A549 (cell line): Measurements from ENCODE around the gene NPY4R2. TPM values are rescaled to one million over a fixed set of nuclear protein-coding genes. Genes with fewer than 3 reads are reported as not detected.
"Not testable (repeated sequence)": the region's sequence is repeated elsewhere in the genome, so short reads cannot be mapped to it uniquely, and the experiment has no call there.

ENCODE experiments used
- ATAC-seq, 2 experiments: fragments of 200-7000 bp in 1 of 2; fragments of >200 bp in 1 of 2; cut with Nextera tagmentation in 1 of 2; cut with Tn5 transposase in 1 of 2; 3 replicates each; pipeline versions ENCODE4 v1.8.0 to v1.9.1; 2018 to 2020; ENCODE audit warnings: mild to moderate bottlenecking in 1 of 2, moderate library complexity in 1 of 2
- CTCF ChIA-PET: fragments of 300-600 bp; sonication (Branson Sonifier 250); formaldehyde crosslinking; extraction: SDS; loops from one replicate; lab custom pipeline; 2021; ENCODE audit warnings: antibody characterized with exemption, inconsistent platforms; lab: Yijun Ruan, JAX
- POLR2A ChIA-PET: fragments of 350-600 bp; formaldehyde crosslinking; extraction: SDS; loops from one replicate; lab custom pipeline; 2021; ENCODE audit warnings: antibody characterized with exemption, inconsistent platforms; lab: Yijun Ruan, JAX
- DNase-seq, 2 experiments: peaks; one replicate each; pipeline versions ENCODE4 v3.0.0 to v3.0.0-alpha.2; 2011 to 2016; ENCODE audit warnings: low read depth in 1 of 2, low spot score in 1 of 2
- FAIRE-seq: peaks from 2 replicates; lab custom pipeline; 2011; peaks lifted over from hg19 to GRCh38; lab: Jason Lieb, UNC
- H3K27ac ChIP-seq, 2 experiments: fragments of >200 bp; sonication (Bioruptor Twin); formaldehyde crosslinking; 3 replicates each; pipeline ENCODE4 v1.5.1; 2016 to 2017
- H3K4me1 ChIP-seq: fragments of >200 bp; sonication (Bioruptor Twin); formaldehyde crosslinking; 3 replicates; pipeline ENCODE4 v1.6.1; 2016
- H3K4me2 ChIP-seq: fragments of >200 bp; sonication (Bioruptor Twin); formaldehyde crosslinking; 3 replicates; pipeline ENCODE4 v1.6.1; 2016
- H3K4me3 ChIP-seq: fragments of >200 bp; sonication (Bioruptor Twin); formaldehyde crosslinking; 3 replicates; pipeline ENCODE4 v1.5.1; 2016
- H3K9me3 ChIP-seq: fragments of >200 bp; sonication (Bioruptor Twin); formaldehyde crosslinking; 3 replicates; pipeline ENCODE4 v1.6.1; 2016
- FOSB ChIP-seq: fragments of 250-450 bp; sonication (Bioruptor Pico); IDR thresholded peaks from 2 replicates; pipeline ENCODE4 v1.5.0; 2020; ENCODE audit warnings: mild to moderate bottlenecking, moderate library complexity
- RAD21 ChIP-seq, 2 experiments: fragments of >200 bp in 1 of 2; sonication (Bioruptor Twin) in 1 of 2; formaldehyde crosslinking in 1 of 2; IDR thresholded peaks in 1 of 2; conservative IDR thresholded peaks in 1 of 2; 2 replicates in 1 of 2; 3 replicates in 1 of 2; pipeline ENCODE4 v1.6.1; 2012 to 2018; ENCODE audit warnings: inconsistent platforms in 1 of 2
- SMC3 ChIP-seq: fragments of >200 bp; sonication (Bioruptor Twin); formaldehyde crosslinking; IDR thresholded peaks from 3 replicates; pipeline ENCODE4 v1.6.1; 2018; ENCODE audit warnings: inconsistent platforms
- WGBS: methylation state at CpG from one replicate; pipeline ENCODE4 v1.1.6; 2017; ENCODE audit errors: missing lambda C conversion rate; 5-methylcytosine and 5-hydroxymethylcytosine counted together
- polyA plus RNA-seq, 4 experiments: library from polyadenylated mRNA; depleted of rRNA in 3 of 4; stranded (reverse); fragments of >200 nt; fragmentation: RNase III in 1 of 4; extraction: RNeasy Plus Mini Kit Qiagen cat#74134 plus additional on column Dnase treatment in 1 of 4; gene quantifications; 2 replicates in 3 of 4; 3 replicates in 1 of 4; pipeline ENCODE4 v1.2.3, GENCODE V29; 2011 to 2017
- TF ChIP-seq, protein P1 (sequence below): fragments of >200 bp; sonication (Bioruptor Twin); formaldehyde crosslinking; IDR thresholded peaks from 3 replicates; pipeline ENCODE4 v1.5.1; 2016

The NPY4R2 gene
- polyA plus RNA-seq, 2 of the 4 experiments (the other 2 are of a cell fraction), result 30.0 to 33.1 TPM

DNA sequence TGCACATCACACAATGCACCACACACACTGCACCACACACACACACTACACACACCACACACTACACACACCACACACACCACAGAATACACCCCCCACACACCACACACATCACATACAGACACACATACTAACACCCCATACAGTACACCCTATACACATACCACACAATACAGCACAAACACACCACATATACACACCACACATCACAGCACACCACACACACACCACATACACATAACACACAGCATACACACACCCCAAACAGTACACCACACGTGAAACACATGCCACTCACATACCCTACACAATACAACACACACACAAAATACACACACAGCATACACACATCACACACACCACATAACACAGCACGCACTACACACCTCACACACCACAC is 23.9 kb upstream of the NPY4R2 start:
- WGBS, result 90% methylated on average over 2 of the region's 2 CpGs
- DNase-seq, CTCF ChIA-PET, H3K4me1 ChIP-seq, POLR2A ChIA-PET, FAIRE-seq, H3K27ac ChIP-seq: not testable (repeated sequence)
- peak; percentile 44; the same call in 1 of the 2 replicates for TF ChIP-seq FOSB (CRISPR knock-in tag)
- TF ChIP-seq, all 56 proteins: peak for 1; not testable (repeated sequence) for 55
- not testable (repeated sequence) for H3K9me3 ChIP-seq, H3K4me2 ChIP-seq, H3K4me3 ChIP-seq, ATAC-seq

- ATAC-seq, CTCF ChIA-PET: not testable (repeated sequence)
Measured at GRCh38 chr10:47897813-47898212, 20.6 kb upstream of the NPY4R2 start.

DNA sequence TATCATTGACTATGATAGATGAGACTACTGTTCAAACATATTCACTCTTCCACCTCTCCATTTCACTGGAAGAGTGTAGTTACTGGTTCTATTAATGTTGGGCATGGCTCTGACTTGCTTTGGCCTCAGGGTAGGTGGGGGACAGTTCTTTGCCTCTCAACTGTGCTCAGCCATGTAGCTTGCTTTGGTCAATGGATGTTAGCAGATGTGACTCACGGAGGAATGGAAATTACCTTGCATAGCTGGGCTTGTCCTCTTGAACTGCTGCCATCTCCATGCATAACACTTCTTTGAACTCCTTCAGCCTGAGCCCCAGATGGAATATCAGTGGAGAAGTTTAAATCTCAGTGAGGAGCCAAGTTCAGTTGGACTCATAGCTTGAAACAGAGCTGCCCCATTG is 9.1 kb upstream of the NPY4R2 start:
- FAIRE-seq, H3K9me3 ChIP-seq, H3K4me2 ChIP-seq, POLR2A ChIA-PET, CTCF ChIA-PET, DNase-seq, H3K4me3 ChIP-seq, H3K4me1 ChIP-seq: not testable (repeated sequence)
- WGBS, result no CpG with 5 or more reads among the region's 1 CpG
- ATAC-seq, result peak; percentile 83 to 89
- peak overlapping the region; percentile 57 to 67; a peak in 2 of 6 replicates for H3K27ac ChIP-seq

More at GRCh38 chr10:47897813-47898212, 20.6 kb upstream of the NPY4R2 start:
- H3K27ac ChIP-seq, H3K4me3 ChIP-seq, H3K4me2 ChIP-seq, H3K9me3 ChIP-seq, H3K4me1 ChIP-seq, FAIRE-seq, POLR2A ChIA-PET, DNase-seq: not testable (repeated sequence)
- WGBS, result no CpG with 5 or more reads among the region's 2 CpGs

DNA sequence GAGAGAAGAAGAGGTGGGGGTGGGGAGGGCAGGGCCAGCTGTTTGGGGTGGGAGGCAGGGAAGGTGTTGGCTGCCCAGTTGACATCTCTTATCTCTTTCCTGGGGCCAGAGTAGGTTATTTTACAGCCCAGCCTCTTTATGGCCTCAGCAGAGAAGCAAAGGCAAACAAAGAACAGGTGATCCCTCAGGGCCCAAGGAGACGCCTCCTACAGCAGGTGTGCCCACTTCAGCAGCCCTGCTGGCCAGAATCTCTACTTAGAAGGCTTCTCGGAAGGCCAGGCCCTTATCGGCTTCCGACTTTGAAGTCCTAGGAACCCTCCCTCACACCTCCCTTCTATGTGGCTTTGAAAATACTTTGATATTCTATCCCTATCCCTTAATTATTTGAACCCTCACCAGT is 8.0 kb upstream of the NPY4R2 start:
- FAIRE-seq, H3K4me3 ChIP-seq, H3K4me2 ChIP-seq, H3K9me3 ChIP-seq, CTCF ChIA-PET, POLR2A ChIA-PET, DNase-seq, H3K4me1 ChIP-seq, ATAC-seq, H3K27ac ChIP-seq: not testable (repeated sequence)
- no CpG with 5 or more reads among the region's 4 CpGs for WGBS

GRCh38 chr10:47914052-47914451 is 4.4 kb upstream of the NPY4R2 start:
- H3K4me1 ChIP-seq, H3K4me2 ChIP-seq, FAIRE-seq, DNase-seq, H3K4me3 ChIP-seq, H3K9me3 ChIP-seq, CTCF ChIA-PET, POLR2A ChIA-PET, H3K27ac ChIP-seq: not testable (repeated sequence)
- ATAC-seq, result peak in 1 of 2 experiments; percentile 51; a peak in 3 of 6 replicates
- WGBS, result no CpG with 5 or more reads among the region's 2 CpGs

- peak; percentile 51 to 75; a peak in 4 of 6 replicates for ATAC-seq
- peak overlapping the region; percentile 52; the same call in 2 of the 3 replicates for H3K4me2 ChIP-seq
- TF ChIP-seq, protein P1, sequence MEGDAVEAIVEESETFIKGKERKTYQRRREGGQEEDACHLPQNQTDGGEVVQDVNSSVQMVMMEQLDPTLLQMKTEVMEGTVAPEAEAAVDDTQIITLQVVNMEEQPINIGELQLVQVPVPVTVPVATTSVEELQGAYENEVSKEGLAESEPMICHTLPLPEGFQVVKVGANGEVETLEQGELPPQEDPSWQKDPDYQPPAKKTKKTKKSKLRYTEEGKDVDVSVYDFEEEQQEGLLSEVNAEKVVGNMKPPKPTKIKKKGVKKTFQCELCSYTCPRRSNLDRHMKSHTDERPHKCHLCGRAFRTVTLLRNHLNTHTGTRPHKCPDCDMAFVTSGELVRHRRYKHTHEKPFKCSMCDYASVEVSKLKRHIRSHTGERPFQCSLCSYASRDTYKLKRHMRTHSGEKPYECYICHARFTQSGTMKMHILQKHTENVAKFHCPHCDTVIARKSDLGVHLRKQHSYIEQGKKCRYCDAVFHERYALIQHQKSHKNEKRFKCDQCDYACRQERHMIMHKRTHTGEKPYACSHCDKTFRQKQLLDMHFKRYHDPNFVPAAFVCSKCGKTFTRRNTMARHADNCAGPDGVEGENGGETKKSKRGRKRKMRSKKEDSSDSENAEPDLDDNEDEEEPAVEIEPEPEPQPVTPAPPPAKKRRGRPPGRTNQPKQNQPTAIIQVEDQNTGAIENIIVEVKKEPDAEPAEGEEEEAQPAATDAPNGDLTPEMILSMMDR, result 0 out of 3 replicates have a peak, but pooled peaks have one; percentile 14
- 0 out of 3 replicates have a peak, but pooled peaks have one; percentile 7 for TF ChIP-seq SMC3
- TF ChIP-seq RAD21 (conservative IDR thresholded peaks at IDR 0.05 in 1 of 2, IDR thresholded peaks at IDR 0.05 in 1 of 2), result 0 out of 5 replicates have a peak, but pooled peaks of 1 of the 2 experiments have one; percentile 15
- CTCF ChIA-PET, POLR2A ChIA-PET, FAIRE-seq, H3K9me3 ChIP-seq, H3K4me1 ChIP-seq, DNase-seq, H3K4me3 ChIP-seq: not testable (repeated sequence)
- peak overlapping the region; percentile 64 to 81; a peak in 5 of 6 replicates for H3K27ac ChIP-seq
- no CpG with 5 or more reads among the region's 4 CpGs for WGBS
Measured at GRCh38 chr10:47915849-47916548, 2.5 kb upstream of the NPY4R2 start.

GRCh38 chr10:47920610-47921009 is 2.1 kb downstream of the NPY4R2 start:
- H3K4me1 ChIP-seq, POLR2A ChIA-PET, H3K4me3 ChIP-seq, H3K9me3 ChIP-seq, H3K27ac ChIP-seq, CTCF ChIA-PET, FAIRE-seq, H3K4me2 ChIP-seq: not testable (repeated sequence)
- 69% methylated on average over 1 of the region's 2 CpGs for WGBS
- peak; percentile 26 to 27; a peak in 4 of 6 replicates for ATAC-seq
- DNase-seq, result peak in 1 of 2 experiments; percentile 44

DNA sequence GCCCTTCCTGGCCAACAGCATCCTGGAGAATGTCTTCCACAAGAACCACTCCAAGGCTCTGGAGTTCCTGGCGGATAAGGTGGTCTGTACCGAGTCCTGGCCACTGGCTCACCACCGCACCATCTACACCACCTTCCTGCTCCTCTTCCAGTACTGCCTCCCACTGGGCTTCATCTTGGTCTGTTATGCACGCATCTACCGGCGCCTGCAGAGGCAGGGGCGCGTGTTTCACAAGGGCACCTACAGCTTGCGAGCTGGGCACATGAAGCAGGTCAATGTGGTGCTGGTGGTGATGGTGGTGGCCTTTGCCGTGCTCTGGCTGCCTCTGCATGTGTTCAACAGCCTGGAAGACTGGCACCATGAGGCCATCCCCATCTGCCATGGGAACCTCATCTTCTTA is 4.0 kb downstream of the NPY4R2 start:
- H3K4me3 ChIP-seq, H3K4me2 ChIP-seq, ATAC-seq, CTCF ChIA-PET, H3K9me3 ChIP-seq, FAIRE-seq, DNase-seq, H3K27ac ChIP-seq, POLR2A ChIA-PET, H3K4me1 ChIP-seq: not testable (repeated sequence)
- WGBS, result 96% methylated on average over 5 of the region's 10 CpGs

- ATAC-seq, H3K4me2 ChIP-seq, H3K4me3 ChIP-seq, CTCF ChIA-PET, DNase-seq, POLR2A ChIA-PET, FAIRE-seq, H3K9me3 ChIP-seq, H3K4me1 ChIP-seq: not testable (repeated sequence)
- WGBS, result 78% methylated on average over 3 of the region's 5 CpGs
- peak overlapping the region; percentile 63 to 79; a peak in 3 of 6 replicates for H3K27ac ChIP-seq
Measured at GRCh38 chr10:47924628-47925027, 6.2 kb downstream of the NPY4R2 start.
